ENCODE results near the gene IRF4. TPM values are rescaled to one million over a fixed set of nuclear protein-coding genes. Genes with fewer than 3 reads are reported as not detected.

The IRF4 gene
- polyA plus RNA-seq, 1 of the 3 experiments (the other 2 are of a cell fraction) = not detected

DNA sequence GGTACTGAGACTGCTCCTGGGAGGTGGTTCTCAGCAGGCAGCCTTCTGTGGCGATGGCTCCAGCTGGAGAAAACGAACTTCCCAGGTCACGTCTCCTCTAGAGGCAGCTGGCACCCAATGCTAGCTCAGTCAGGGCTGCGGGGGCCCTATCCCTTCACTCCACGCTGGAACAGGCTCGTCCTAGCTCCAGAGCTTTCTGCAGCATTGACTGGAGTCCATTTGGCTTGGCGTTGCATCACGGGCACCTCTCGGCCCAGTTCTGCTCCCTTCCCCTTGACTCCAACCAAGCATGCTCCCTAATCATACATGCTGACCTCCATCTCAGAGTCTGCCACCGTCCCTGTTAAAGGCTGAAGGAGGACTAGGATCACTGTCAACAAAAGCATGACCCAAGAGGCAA is 5.9 kb upstream of the IRF4 start:
- no peak overlapping the region for H3K9ac ChIP-seq
- ChIA-PET CTCF (no interaction called here), POLR2A (no interaction called here)
- H3K27ac ChIP-seq (ENCODE audit: low read depth in 2 of 2, low read length in 1 of 2) = no peak overlapping the region
- H3K4me2 ChIP-seq = no peak overlapping the region
- peaks cover 94% of the 10 kb centered on the region for H3K27me3 ChIP-seq (ENCODE audit: insufficient read depth)
- H3F3A ChIP-seq (replicated peaks; ENCODE audit: insufficient read depth) = no peaks in the 10 kb centered on the region
- no peaks in the 10 kb centered on the region for H3K36me3 ChIP-seq (replicated peaks in 1 of 2; ENCODE audit: control insufficient read depth in 1 of 2, insufficient read depth in 2 of 2, low read length in 1 of 2)
- no peak overlapping the region for H3K4me3 ChIP-seq (ENCODE audit: low read depth in 2 of 2, low read length in 1 of 2)
- DNase-seq = no peak
- H3K9me2 ChIP-seq = no peaks in the 10 kb centered on the region
- H3K9me3 ChIP-seq = no peaks in the 10 kb centered on the region
- no peaks in the 10 kb centered on the region for H3K79me2 ChIP-seq (ENCODE audit: insufficient read depth)
- 11% methylated on average over 3 of the region's 10 CpGs for WGBS (ENCODE audit: low lambda C conversion rate)
- no peaks in the 10 kb centered on the region for H3K4me1 ChIP-seq (ENCODE audit: control insufficient read depth in 1 of 2, insufficient read depth in 2 of 2, low read depth in 1 of 2, low read length in 1 of 2)
- no peak for TF ChIP-seq MEF2A (IDR thresholded peaks at IDR 0.05; ENCODE audit: borderline replicate concordance, low read depth)
- H2AFZ ChIP-seq (ENCODE audit: low read depth) = no peak overlapping the region
- no peaks in the 10 kb centered on the region for H4K20me1 ChIP-seq (ENCODE audit: insufficient read depth)

DNA sequence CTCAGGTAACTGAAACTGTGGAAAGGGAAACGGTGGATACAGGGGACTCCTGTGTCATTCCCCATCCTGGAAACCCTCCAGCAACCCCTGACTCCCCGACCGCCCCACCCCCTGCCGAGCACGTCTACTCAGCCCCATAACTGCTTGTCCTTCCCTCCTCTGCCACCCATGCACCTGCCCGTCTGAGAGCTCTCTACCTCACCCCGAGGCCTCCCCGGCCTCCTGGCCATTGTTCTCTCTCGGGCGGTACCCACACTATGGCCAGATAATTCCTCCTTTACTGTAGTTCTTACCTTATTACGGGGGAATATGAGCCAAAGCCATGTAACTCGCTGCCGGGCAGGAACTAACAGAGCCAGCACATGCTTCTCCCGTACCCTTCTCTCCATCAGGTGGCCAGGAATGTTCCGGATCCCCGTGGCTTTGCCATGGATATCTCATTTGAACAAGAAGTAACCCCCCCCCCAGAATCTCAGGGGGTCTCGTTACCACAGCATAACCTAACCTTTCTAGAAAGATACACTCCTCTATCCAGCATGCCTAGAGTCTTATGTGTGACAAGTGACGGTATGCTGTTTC is 4.8 kb upstream of the IRF4 start:
- H3K9ac ChIP-seq = no peak overlapping the region
- no peak overlapping the region for H3K4me3 ChIP-seq (ENCODE audit: low read depth in 2 of 2, low read length in 1 of 2)
- H3K4me2 ChIP-seq = no peak overlapping the region
- no peak for TF ChIP-seq RCOR1 (IDR thresholded peaks at IDR 0.05; ENCODE audit: low read length)
- no peak for TF ChIP-seq EZH2phosphoT487 (IDR thresholded peaks at IDR 0.05; ENCODE audit: borderline replicate concordance, low read depth)
- no peak for TF ChIP-seq RFX5 (IDR thresholded peaks at IDR 0.05; ENCODE audit: low read length)
- TF ChIP-seq NFIC (IDR thresholded peaks at IDR 0.05; ENCODE audit: borderline replicate concordance) = no peak
- TF ChIP-seq SMC3 (IDR thresholded peaks at IDR 0.05; ENCODE audit: low read depth, low read length) = no peak
- no peak for TF ChIP-seq POLR2AphosphoS5 (IDR thresholded peaks at IDR 0.05; ENCODE audit: low read depth, low read length)
- TF ChIP-seq, protein P1, sequence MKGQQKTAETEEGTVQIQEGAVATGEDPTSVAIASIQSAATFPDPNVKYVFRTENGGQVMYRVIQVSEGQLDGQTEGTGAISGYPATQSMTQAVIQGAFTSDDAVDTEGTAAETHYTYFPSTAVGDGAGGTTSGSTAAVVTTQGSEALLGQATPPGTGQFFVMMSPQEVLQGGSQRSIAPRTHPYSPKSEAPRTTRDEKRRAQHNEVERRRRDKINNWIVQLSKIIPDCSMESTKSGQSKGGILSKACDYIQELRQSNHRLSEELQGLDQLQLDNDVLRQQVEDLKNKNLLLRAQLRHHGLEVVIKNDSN (IDR thresholded peaks at IDR 0.05; ENCODE audit: borderline replicate concordance, low read depth) = no peak
- no peak for TF ChIP-seq JUND (IDR thresholded peaks at IDR 0.05)
- no peaks in the 10 kb centered on the region for H3K79me2 ChIP-seq (ENCODE audit: insufficient read depth)
- no peak for DNase-seq
- H3K27ac ChIP-seq (ENCODE audit: low read depth in 2 of 2, low read length in 1 of 2) = no peak overlapping the region
- H3K4me1 ChIP-seq (ENCODE audit: control insufficient read depth in 1 of 2, insufficient read depth in 2 of 2, low read depth in 1 of 2, low read length in 1 of 2) = no peaks in the 10 kb centered on the region
- ChIA-PET CTCF (no interaction called here), POLR2A (no interaction called here)
- H3K9me3 ChIP-seq = no peaks in the 10 kb centered on the region
- 14% methylated on average over 18 of the region's 18 CpGs for WGBS (ENCODE audit: low lambda C conversion rate)
- peaks cover 93% of the 10 kb centered on the region for H3K27me3 ChIP-seq (ENCODE audit: insufficient read depth)
- H3F3A ChIP-seq (replicated peaks; ENCODE audit: insufficient read depth) = no peaks in the 10 kb centered on the region
- no peaks in the 10 kb centered on the region for H3K36me3 ChIP-seq (replicated peaks in 1 of 2; ENCODE audit: control insufficient read depth in 1 of 2, insufficient read depth in 2 of 2, low read length in 1 of 2)
- no peaks in the 10 kb centered on the region for H4K20me1 ChIP-seq (ENCODE audit: insufficient read depth)
- no peak overlapping the region for H2AFZ ChIP-seq (ENCODE audit: low read depth)
- H3K9me2 ChIP-seq = no peaks in the 10 kb centered on the region

GRCh38 chr6:387293-387741 is 4.2 kb upstream of the IRF4 start:
- H3K79me2 ChIP-seq (ENCODE audit: insufficient read depth) = no peaks in the 10 kb centered on the region
- no peaks in the 10 kb centered on the region for H3K4me1 ChIP-seq (ENCODE audit: control insufficient read depth in 1 of 2, insufficient read depth in 2 of 2, low read depth in 1 of 2, low read length in 1 of 2)
- no peak overlapping the region for H3K27ac ChIP-seq (ENCODE audit: low read depth in 2 of 2, low read length in 1 of 2)
- CTCF ChIA-PET = interaction anchor here (0.7 kb wide), 1 partner anchor 184 kb away, joined by 3 read pairs; no protein-coding TSS in a partner anchor
- no peaks in the 10 kb centered on the region for H3K9me3 ChIP-seq
- H3K36me3 ChIP-seq (replicated peaks in 1 of 2; ENCODE audit: control insufficient read depth in 1 of 2, insufficient read depth in 2 of 2, low read length in 1 of 2) = no peaks in the 10 kb centered on the region
- no peak overlapping the region for H3K4me3 ChIP-seq (ENCODE audit: low read depth in 2 of 2, low read length in 1 of 2)
- H3K4me2 ChIP-seq = no peak overlapping the region
- DNase-seq = no peak
- H3K9me2 ChIP-seq = no peaks in the 10 kb centered on the region
- H3K27me3 ChIP-seq (ENCODE audit: insufficient read depth) = peaks cover 93% of the 10 kb centered on the region
- no peaks in the 10 kb centered on the region for H3F3A ChIP-seq (replicated peaks; ENCODE audit: insufficient read depth)
- no peaks in the 10 kb centered on the region for H4K20me1 ChIP-seq (ENCODE audit: insufficient read depth)
- no peak for TF ChIP-seq GATA2 (CRISPR knock-in tag; IDR thresholded peaks at IDR 0.05)
- no peak for TF ChIP-seq JUND (IDR thresholded peaks at IDR 0.05)
- TF ChIP-seq EZH2phosphoT487 (IDR thresholded peaks at IDR 0.05; ENCODE audit: borderline replicate concordance, low read depth) = no peak
- TF ChIP-seq, protein P2, sequence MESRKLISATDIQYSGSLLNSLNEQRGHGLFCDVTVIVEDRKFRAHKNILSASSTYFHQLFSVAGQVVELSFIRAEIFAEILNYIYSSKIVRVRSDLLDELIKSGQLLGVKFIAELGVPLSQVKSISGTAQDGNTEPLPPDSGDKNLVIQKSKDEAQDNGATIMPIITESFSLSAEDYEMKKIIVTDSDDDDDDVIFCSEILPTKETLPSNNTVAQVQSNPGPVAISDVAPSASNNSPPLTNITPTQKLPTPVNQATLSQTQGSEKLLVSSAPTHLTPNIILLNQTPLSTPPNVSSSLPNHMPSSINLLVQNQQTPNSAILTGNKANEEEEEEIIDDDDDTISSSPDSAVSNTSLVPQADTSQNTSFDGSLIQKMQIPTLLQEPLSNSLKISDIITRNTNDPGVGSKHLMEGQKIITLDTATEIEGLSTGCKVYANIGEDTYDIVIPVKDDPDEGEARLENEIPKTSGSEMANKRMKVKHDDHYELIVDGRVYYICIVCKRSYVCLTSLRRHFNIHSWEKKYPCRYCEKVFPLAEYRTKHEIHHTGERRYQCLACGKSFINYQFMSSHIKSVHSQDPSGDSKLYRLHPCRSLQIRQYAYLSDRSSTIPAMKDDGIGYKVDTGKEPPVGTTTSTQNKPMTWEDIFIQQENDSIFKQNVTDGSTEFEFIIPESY (IDR thresholded peaks at IDR 0.05; ENCODE audit: borderline replicate concordance, low read depth) = no peak
- TF ChIP-seq ELF1 (IDR thresholded peaks at IDR 0.05) = no peak
- TF ChIP-seq, protein P3, sequence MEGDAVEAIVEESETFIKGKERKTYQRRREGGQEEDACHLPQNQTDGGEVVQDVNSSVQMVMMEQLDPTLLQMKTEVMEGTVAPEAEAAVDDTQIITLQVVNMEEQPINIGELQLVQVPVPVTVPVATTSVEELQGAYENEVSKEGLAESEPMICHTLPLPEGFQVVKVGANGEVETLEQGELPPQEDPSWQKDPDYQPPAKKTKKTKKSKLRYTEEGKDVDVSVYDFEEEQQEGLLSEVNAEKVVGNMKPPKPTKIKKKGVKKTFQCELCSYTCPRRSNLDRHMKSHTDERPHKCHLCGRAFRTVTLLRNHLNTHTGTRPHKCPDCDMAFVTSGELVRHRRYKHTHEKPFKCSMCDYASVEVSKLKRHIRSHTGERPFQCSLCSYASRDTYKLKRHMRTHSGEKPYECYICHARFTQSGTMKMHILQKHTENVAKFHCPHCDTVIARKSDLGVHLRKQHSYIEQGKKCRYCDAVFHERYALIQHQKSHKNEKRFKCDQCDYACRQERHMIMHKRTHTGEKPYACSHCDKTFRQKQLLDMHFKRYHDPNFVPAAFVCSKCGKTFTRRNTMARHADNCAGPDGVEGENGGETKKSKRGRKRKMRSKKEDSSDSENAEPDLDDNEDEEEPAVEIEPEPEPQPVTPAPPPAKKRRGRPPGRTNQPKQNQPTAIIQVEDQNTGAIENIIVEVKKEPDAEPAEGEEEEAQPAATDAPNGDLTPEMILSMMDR (IDR thresholded peaks at IDR 0.05) = no peak
- TF ChIP-seq MXI1 (IDR thresholded peaks at IDR 0.05; ENCODE audit: low read depth, low read length) = no peak
- TF ChIP-seq EP300 (IDR thresholded peaks at IDR 0.05; ENCODE audit: borderline replicate concordance in 1 of 2, low read depth in 1 of 2, low read length in 1 of 2) = no peak
- no peak for TF ChIP-seq TEAD4 (IDR thresholded peaks at IDR 0.05; ENCODE audit: borderline replicate concordance, insufficient read depth)
- no peak for TF ChIP-seq NFIC (IDR thresholded peaks at IDR 0.05; ENCODE audit: borderline replicate concordance)
- no peak for TF ChIP-seq TAF1 (IDR thresholded peaks at IDR 0.05; ENCODE audit: borderline replicate concordance, low read depth, low read length)
- no peak overlapping the region for H2AFZ ChIP-seq (ENCODE audit: low read depth)
- POLR2A ChIA-PET = no interaction called here
- 16% methylated on average over 11 of the region's 11 CpGs for WGBS (ENCODE audit: low lambda C conversion rate)
- H3K9ac ChIP-seq = no peak overlapping the region

Data from SK-N-SH (cell line).